CD1c-positive myeloid dendritic cell (primary cell): Measurements from ENCODE around the gene PTGR3.

Experiments used
- DNase-seq: peaks from one replicate; pipeline ENCODE4 v3.0.0-alpha.2; 2016; ENCODE audit errors: extremely low spot score

PTGR3 gene

DNA sequence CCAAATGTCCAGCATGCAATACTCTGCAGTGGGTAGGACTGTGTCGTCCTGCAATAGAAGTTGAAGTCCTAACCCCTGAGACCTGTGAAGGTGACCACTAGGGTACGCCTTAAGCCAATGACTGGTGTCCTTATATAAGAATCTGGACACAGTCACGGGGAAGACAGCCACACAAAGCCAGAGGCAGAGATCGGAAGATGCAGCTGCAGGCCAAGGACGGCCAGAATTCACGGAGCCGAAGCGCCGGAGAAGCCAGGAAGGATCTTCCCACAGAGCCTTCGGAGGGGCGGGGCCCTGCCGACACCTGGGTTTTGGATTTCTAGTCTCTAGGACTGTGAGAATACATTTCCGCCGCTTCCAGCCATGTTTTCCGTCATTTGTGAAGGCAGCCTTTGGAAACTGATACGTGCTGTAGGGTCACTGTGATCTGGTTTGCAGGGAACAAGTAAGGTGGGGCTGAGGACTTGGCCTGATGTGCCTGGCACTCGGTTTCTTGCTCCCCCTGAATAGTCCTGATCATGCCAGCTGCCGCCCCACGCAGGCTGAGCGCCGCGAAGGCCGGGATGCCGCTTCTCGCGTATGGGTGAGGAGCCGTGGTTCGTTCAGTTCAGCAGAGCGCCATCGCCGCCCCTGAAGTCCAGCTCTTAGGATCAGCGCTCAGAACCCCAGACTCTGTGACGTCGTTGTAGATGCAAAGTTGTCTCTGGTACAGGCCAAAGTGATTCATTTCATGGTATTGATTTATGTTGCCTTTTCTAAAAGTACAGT, 38.7 kb downstream of the PTGR3 start:
- no peak for DNase-seq

GRCh38 chr18:75169411-75169810, 39.5 kb downstream of the PTGR3 start:
- no peak for DNase-seq

- DNase-seq: no peak
Observed at GRCh38 chr18:75168619-75169018, 40.3 kb downstream of the PTGR3 start.

- DNase-seq: no peak
Observed at GRCh38 chr18:75167759-75168618, 41.0 kb downstream of the PTGR3 start.

GRCh38 chr18:75167137-75167536, 41.8 kb downstream of the PTGR3 start:
- no peak for DNase-seq

DNA sequence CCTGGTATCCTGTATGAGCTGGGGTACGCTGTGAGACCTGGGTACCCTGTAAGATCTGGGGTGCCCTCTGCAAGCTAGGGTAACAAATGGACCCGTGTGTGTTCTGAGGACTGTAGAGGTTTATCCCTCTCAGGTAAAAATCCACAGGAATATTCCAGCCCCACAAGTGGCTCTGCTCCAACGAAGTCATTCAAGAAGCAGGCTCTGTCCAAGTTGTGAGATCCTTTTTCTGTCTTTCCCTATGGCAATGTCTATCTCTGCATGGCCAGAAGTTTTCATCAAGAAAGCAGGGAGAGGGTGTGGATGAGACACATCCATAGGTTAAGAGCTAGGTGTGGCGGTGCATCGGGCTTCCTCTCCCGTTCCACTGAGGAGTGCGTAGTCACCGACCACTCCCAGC, 43.0 kb downstream of the PTGR3 start:
- DNase-seq: no peak

- DNase-seq: no peak
Observed at GRCh38 chr18:75164479-75164878, 44.5 kb downstream of the PTGR3 start.

- DNase-seq: no peak
Observed at GRCh38 chr18:75163736-75164135, 45.2 kb downstream of the PTGR3 start.

GRCh38 chr18:75162978-75163377, 46.0 kb downstream of the PTGR3 start:
- DNase-seq: no peak

DNA sequence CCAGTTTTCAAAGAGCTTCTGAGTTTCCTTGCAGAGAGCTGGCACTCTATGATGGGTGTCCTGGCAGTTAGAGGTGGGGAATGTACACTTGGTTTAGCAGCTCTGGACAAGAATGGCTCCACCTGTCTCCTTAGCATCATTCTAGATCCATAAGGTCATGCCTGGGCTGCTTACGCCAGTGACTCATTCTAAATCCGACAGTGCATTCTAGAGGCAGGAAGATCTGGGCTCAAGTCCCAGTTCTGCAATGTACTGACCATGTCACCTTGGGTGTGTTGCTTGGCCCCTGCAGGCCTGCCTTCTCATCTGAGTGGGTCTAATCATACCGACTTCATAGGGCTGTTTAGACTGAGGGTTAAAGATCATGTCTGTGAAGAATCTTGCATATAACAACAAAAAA, 46.5 kb downstream of the PTGR3 start:
- no peak for DNase-seq

- peak; percentile 27 for DNase-seq
Observed at GRCh38 chr18:75161256-75162028, 47.5 kb downstream of the PTGR3 start.

DNA sequence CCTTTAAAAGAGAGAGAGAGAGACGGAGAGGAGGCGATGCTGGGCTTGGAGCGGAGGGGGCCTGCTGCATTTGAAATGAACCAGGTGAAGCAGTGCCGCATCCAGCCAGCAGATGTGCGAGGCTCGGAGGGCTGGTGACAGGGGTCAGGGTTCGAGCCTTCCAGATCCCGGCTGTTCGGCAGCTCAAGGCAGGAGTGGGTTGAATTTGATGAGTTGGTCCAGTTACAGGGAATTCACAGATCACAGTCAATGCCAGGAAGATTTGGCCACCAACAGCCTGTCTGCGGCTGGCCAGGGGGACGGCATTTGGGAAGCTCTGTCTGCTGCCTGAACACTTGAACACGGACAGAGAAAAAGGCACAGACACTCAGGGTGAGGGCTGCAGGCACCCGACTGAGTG, 48.6 kb downstream of the PTGR3 start:
- no peak for DNase-seq

GRCh38 chr18:75159646-75160356, 49.1 kb downstream of the PTGR3 start:
- DNase-seq: no peak

DNA sequence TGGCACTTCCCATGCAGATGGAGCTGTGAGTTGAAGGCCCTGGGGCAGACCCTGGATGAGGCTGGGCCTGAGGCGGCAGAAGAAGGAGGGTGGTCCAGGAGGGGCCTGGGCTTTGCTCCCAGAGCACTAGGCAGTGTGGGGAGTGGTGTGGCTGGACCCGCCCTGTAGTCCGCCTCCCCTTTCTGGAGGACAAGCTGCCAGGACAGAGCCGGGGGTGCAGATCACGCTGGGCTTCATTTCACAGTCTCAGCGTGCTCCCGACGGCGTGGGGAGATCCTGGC, 49.8 kb downstream of the PTGR3 start:
- no peak for DNase-seq
